Bronchial epithelial cell (primary cell): ENCODE data around the gene DUSP2. TPM values are rescaled to one million over a fixed set of nuclear protein-coding genes. Genes with fewer than 3 reads are reported as not detected.
A peak's percentile ranks its signal among the peaks of the same experiment; 100 is the strongest.
"Not testable (repeated sequence)": the region's sequence is repeated elsewhere in the genome, so short reads cannot be mapped to it uniquely, and the experiment has no call there.

ENCODE experiments used
- DNase-seq: peaks from one replicate; pipeline ENCODE4 v3.0.0-alpha.2; 2010; ENCODE audit warnings: low read depth
- FAIRE-seq: peaks from 2 replicates; lab custom pipeline; 2011; peaks lifted over from hg19 to GRCh38; lab: Jason Lieb, UNC
- H3K27me3 ChIP-seq: 2 replicates; pipeline ENCODE4 v1.5.1; 2011; ENCODE audit warnings: low read length; ENCODE audit not compliant: control insufficient read depth, insufficient read depth
- H3K36me3 ChIP-seq: 2 replicates; pipeline ENCODE4 v1.5.1; 2011; ENCODE audit warnings: low read length; ENCODE audit not compliant: control insufficient read depth, insufficient read depth
- H3K4me3 ChIP-seq: 2 replicates; pipeline ENCODE4 v1.5.1; 2011; ENCODE audit warnings: mild to moderate bottlenecking, low read depth, low read length, control low read depth
- CTCF ChIP-seq: IDR thresholded peaks from 2 replicates; pipeline ENCODE4 v1.5.1; 2011; ENCODE audit warnings: mild to moderate bottlenecking, moderate library complexity, low read length, control low read depth, inconsistent platforms; ENCODE audit not compliant: insufficient read depth, severe bottlenecking
- total RNA-seq: library from RNA; depleted of rRNA; stranded (reverse); fragments of >200 nt; gene quantifications from 2 replicates; pipeline ENCODE4 v1.2.1, GENCODE V29; 2014

The DUSP2 gene
- total RNA-seq, 1 donor from 2014 or later: 5.3 TPM

DNA sequence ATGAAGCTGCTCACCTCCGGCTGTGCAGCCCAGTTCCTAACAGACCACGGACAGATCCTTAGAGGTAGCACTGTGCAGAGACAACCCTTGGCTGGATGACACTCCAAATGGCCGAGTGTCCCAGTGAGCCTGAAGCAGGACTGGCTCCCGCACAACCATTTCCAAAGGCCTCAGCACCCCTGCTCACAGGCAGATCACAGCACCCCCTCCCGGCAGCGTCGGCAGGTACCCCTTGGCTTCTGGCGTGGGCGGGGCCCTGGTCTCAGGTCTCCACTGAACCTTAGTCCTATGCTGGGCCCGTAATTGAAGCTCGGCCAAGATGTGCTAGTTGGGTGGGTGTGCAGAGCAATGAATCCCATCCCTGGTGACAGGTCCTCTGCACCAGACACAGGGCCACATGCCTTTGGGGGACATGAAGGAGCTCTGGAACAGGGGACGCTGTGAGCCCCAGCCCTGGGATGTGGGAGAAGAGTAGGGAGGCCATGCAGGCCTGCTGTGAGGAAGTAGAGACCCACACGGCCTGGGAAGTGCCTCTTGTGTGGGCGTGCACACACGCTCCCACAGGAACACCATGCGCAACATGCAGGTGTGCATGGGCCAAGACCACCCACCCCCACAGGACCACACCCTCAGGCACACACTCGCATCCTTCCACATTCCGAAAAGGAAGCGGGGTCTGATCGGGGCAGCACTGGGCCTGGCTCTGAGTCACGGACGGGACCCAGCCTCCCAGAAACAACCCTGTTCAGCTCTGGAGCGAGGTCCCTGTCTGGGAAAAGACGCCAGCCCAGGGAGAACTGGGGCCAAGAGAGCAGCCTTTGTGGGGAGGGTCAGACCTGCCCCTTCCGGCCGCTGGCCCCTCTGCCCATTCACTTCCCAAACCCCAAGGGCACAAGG lies 2.8 kb downstream of the DUSP2 start:
- Histone ChIP-seq H3K27me3 (no peaks in the 10 kb centered on the region), H3K36me3 (peaks cover 8% of the 10 kb centered on the region), H3K4me3 (no peak overlapping the region)
- TF ChIP-seq CTCF: no peak
- DNase-seq (no peak), FAIRE-seq (no peak)

- H3K27me3 ChIP-seq, H3K36me3 ChIP-seq, H3K4me3 ChIP-seq, FAIRE-seq, DNase-seq: not testable (repeated sequence)
These were observed 3.6 kb downstream of the DUSP2 start for GRCh38 chr2:96141624-96141967.

GRCh38 chr2:96140941-96141623 lies 4.2 kb downstream of the DUSP2 start:
- peaks cover 8% of the 10 kb centered on the region for H3K36me3 ChIP-seq
- H3K4me3 ChIP-seq: no peak overlapping the region
- DNase-seq (no peak), FAIRE-seq (no peak)
- H3K27me3 ChIP-seq: no peaks in the 10 kb centered on the region
- no peak for TF ChIP-seq CTCF

DNA sequence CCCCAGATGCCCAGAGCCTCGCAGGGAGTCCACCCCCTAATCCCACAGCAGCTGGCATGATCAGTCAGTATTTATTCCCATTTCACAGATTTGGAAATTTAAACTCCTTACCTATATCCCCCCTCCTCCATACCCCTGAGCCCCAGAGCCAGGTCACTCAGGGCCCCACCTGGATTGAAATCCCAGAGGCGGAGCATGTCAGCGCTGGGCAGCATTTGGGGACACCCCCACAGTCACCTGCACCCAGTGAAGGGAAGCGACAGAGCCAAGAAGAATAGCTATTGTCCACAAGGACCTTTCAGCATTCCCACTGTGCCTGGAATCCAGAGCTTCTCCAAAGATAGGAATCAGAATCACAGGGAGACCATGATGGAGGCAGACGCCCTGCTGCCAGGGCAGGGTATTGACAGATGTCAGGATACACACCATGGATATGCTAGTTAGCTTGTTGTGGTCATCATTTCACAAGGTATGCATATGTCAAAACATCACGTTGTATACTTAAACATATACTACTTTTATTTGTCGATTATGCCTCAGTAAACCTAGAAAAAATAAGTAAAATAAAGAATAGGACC lies 6.0 kb downstream of the DUSP2 start:
- DNase-seq (no peak), FAIRE-seq (no peak)
- TF ChIP-seq CTCF: no peak
- H3K4me3 ChIP-seq: no peak overlapping the region
- H3K27me3 ChIP-seq: no peaks in the 10 kb centered on the region
- peaks cover 8% of the 10 kb centered on the region for H3K36me3 ChIP-seq

- Histone ChIP-seq H3K36me3 (peaks cover 2% of the 10 kb centered on the region), H3K27me3 (peaks cover 2% of the 10 kb centered on the region), H3K4me3 (no peak within 1 kb of the TSS)
- no peak for FAIRE-seq
- peak; percentile 66 for TF ChIP-seq CTCF
- DNase-seq: peak; percentile 38
These were observed 6.8 kb downstream of the DUSP2 start, which contains the start of gene ASTL for GRCh38 chr2:96138179-96139145. Gene ASTL (minus strand): TSS chr2:96138502. CDS start chr2:96138436, 66 bp downstream.
